Endodermal cell (in vitro differentiated cells): Measurements from ENCODE around the gene NF1. TPM values are rescaled to one million over a fixed set of nuclear protein-coding genes. Genes with fewer than 3 reads are reported as not detected.
A peak's percentile ranks its signal among the peaks of the same experiment; 100 is the strongest.

Experiments
- DNase-seq: peaks from one replicate; pipeline ENCODE4 v3.0.0-alpha.2; 2017
- H3K27ac ChIP-seq: 2 replicates; pipeline ENCODE4 v1.5.1; 2013; ENCODE audit warnings: mild to moderate bottlenecking, low read depth, low read length, moderate library complexity
- H3K27me3 ChIP-seq: 2 replicates; pipeline ENCODE4 v1.6.1; 2013; ENCODE audit warnings: mild to moderate bottlenecking, low read length, moderate library complexity; ENCODE audit not compliant: insufficient read depth, control insufficient read depth, poor library complexity, severe bottlenecking
- H3K36me3 ChIP-seq: 2 replicates; pipeline ENCODE4 v1.7.0; 2013; ENCODE audit warnings: mild to moderate bottlenecking, low read length, moderate library complexity; ENCODE audit not compliant: control insufficient read depth, insufficient read depth
- H3K4me1 ChIP-seq: one replicate; pipeline ENCODE4 v1.7.0; 2013; ENCODE audit warnings: low read length; ENCODE audit not compliant: control insufficient read depth, insufficient read depth
- H3K4me3 ChIP-seq: 2 replicates; pipeline ENCODE4 v1.5.1; 2013; ENCODE audit warnings: mild to moderate bottlenecking, low read length, moderate library complexity
- H3K9ac ChIP-seq: 2 replicates; pipeline ENCODE4 v1.6.1; 2013; ENCODE audit warnings: mild to moderate bottlenecking, low read length, moderate library complexity; ENCODE audit not compliant: poor library complexity, severe bottlenecking; ENCODE audit errors: extremely low read depth
- H3K9me3 ChIP-seq: 2 replicates; pipeline ENCODE4 v1.6.1; 2013; ENCODE audit warnings: mild to moderate bottlenecking, low read length, moderate library complexity; ENCODE audit not compliant: control insufficient read depth
- H3K27ac Mint-ChIP-seq: 2 replicates; pipeline ENCODE4 v1.8.0; 2020; ENCODE audit warnings: mixed read lengths
- H3K27me3 Mint-ChIP-seq: 2 replicates; pipeline ENCODE4 v1.8.0; 2021; ENCODE audit warnings: mild to moderate bottlenecking, mixed read lengths; ENCODE audit not compliant: insufficient read depth
- H3K36me3 Mint-ChIP-seq: 2 replicates; pipeline ENCODE4 v1.8.0; 2020; ENCODE audit warnings: low read depth, mixed read lengths
- H3K4me1 Mint-ChIP-seq: 2 replicates; pipeline ENCODE4 v1.8.0; 2020; ENCODE audit warnings: mixed read lengths
- H3K4me3 Mint-ChIP-seq: 2 replicates; pipeline ENCODE4 v1.8.0; 2020; ENCODE audit warnings: mild to moderate bottlenecking, moderate library complexity, mixed read lengths
- H3K9me3 Mint-ChIP-seq: 2 replicates; pipeline ENCODE4 v1.8.0; 2020; ENCODE audit warnings: mild to moderate bottlenecking, mixed read lengths
- CTCF ChIP-seq: fragments of 200-600 bp; sonication (generic); conservative IDR thresholded peaks from 2 replicates; pipeline ENCODE4 v1.5.0; 2021; ENCODE audit warnings: antibody characterized with exemption, mild to moderate bottlenecking
- WGBS, 2 experiments: methylation state at CpG; one replicate each; pipeline versions ENCODE4 v1.1.5 to v1.1.7; 2013; ENCODE audit warnings: missing lambda C conversion rate in 2 of 2, mixed read lengths in 1 of 2; ENCODE audit not compliant: insufficient coverage in 1 of 2, insufficient read length in 1 of 2; 5-methylcytosine and 5-hydroxymethylcytosine counted together
- total RNA-seq, 2 donors: library from RNA; stranded (reverse); fragmentation: NEBNext Ultra II Directional in 1 of 2; extraction: Animal tissue kit (Norgen Biotek cat#: 25700) in 1 of 2; gene quantifications; 2 replicates in 1 of 2; 3 replicates in 1 of 2; pipeline ENCODE4 v1.2.1, GENCODE V29; 2021

NF1 gene
- total RNA-seq, 2 donors from 2014 or later = 61.9 to 69.3 TPM

GRCh38 chr17:31148205-31148604, 53.4 kb downstream of the NF1 start:
- no peaks in the 10 kb centered on the region for H3K9me3 ChIP-seq
- no peaks in the 10 kb centered on the region for H3K4me1 ChIP-seq
- Mint-ChIP-seq H3K36me3 (peaks cover 24% of the 10 kb centered on the region), H3K4me1 (peaks cover 36% of the 10 kb centered on the region), H3K27ac (no peak overlapping the region), H3K27me3 (no peaks in the 10 kb centered on the region), H3K9me3 (peaks cover 4% of the 10 kb centered on the region), H3K4me3 (no peak overlapping the region)
- H3K36me3 ChIP-seq = peaks cover 6% of the 10 kb centered on the region
- TF ChIP-seq CTCF = no peak
- no peak for DNase-seq
- H3K27me3 ChIP-seq = no peaks in the 10 kb centered on the region
- WGBS, 2 experiments = 80 to 94% methylated on average over 1 to 3 of the region's 3 CpGs
- no peak overlapping the region for H3K4me3 ChIP-seq
- no peak overlapping the region for H3K27ac ChIP-seq
- H3K9ac ChIP-seq = no peak overlapping the region

- H3K9me3 Mint-ChIP-seq = peaks cover 4% of the 10 kb centered on the region
- Histone ChIP-seq H3K27ac (no peak overlapping the region), H3K4me3 (no peak overlapping the region), H3K27me3 (no peaks in the 10 kb centered on the region), H3K4me1 (no peaks in the 10 kb centered on the region), H3K36me3 (peaks cover 16% of the 10 kb centered on the region), H3K9me3 (no peaks in the 10 kb centered on the region), H3K9ac (no peak overlapping the region)
- H3K27ac Mint-ChIP-seq = no peak overlapping the region
- no peak overlapping the region for H3K4me3 Mint-ChIP-seq
- TF ChIP-seq CTCF = no peak
- H3K4me1 Mint-ChIP-seq = peaks cover 12% of the 10 kb centered on the region
- no peaks in the 10 kb centered on the region for H3K27me3 Mint-ChIP-seq
- WGBS, 2 experiments = no CpG with 5 or more reads among the region's 1 CpG
- H3K36me3 Mint-ChIP-seq = peaks cover 21% of the 10 kb centered on the region
- DNase-seq = no peak
These were observed 57.5 kb downstream of the NF1 start for GRCh38 chr17:31152271-31152670.

GRCh38 chr17:31155208-31155810, 60.5 kb downstream of the NF1 start:
- H3K36me3 Mint-ChIP-seq = peaks cover 22% of the 10 kb centered on the region
- 60% methylated on average over 1 of the region's 1 CpG; no CpG with 5 or more reads in 1 of the 2 experiments for WGBS, 2 experiments
- no peaks in the 10 kb centered on the region for H3K27me3 Mint-ChIP-seq

More at GRCh38 chr17:31155208-31155810, 60.5 kb downstream of the NF1 start:
- Histone ChIP-seq H3K4me1 (no peaks in the 10 kb centered on the region), H3K4me3 (peak overlapping the region; percentile 43), H3K9ac (no peak overlapping the region), H3K36me3 (peaks cover 31% of the 10 kb centered on the region), H3K9me3 (no peaks in the 10 kb centered on the region), H3K27ac (no peak overlapping the region), H3K27me3 (no peaks in the 10 kb centered on the region)
- no peak overlapping the region for H3K4me3 Mint-ChIP-seq
- DNase-seq = no peak
- H3K4me1 Mint-ChIP-seq = peaks cover 6% of the 10 kb centered on the region
- peak overlapping the region; percentile 42 for H3K27ac Mint-ChIP-seq
- H3K9me3 Mint-ChIP-seq = peaks cover 4% of the 10 kb centered on the region
- TF ChIP-seq CTCF = no peak
